Glutamatergic neuron (in vitro differentiated cells): ENCODE data around the gene WDR7. TPM values are rescaled to one million over a fixed set of nuclear protein-coding genes. Genes with fewer than 3 reads are reported as not detected.

ENCODE experiments used
- DNase-seq: peaks from one replicate; pipeline ENCODE4 v3.0.0; 2022
- H3K27ac Mint-ChIP-seq: one replicate; pipeline ENCODE4 v1.8.0; 2020; ENCODE audit warnings: mild to moderate bottlenecking, mixed read lengths, inconsistent platforms; ENCODE audit not compliant: unreplicated experiment
- H3K27me3 Mint-ChIP-seq: one replicate; pipeline ENCODE4 v1.8.0; 2020; ENCODE audit warnings: mild to moderate bottlenecking, moderate library complexity, mixed read lengths, inconsistent platforms; ENCODE audit not compliant: unreplicated experiment
- H3K36me3 Mint-ChIP-seq: one replicate; pipeline ENCODE4 v1.8.0; 2020; ENCODE audit warnings: mild to moderate bottlenecking, mixed read lengths, inconsistent platforms; ENCODE audit not compliant: unreplicated experiment
- H3K4me1 Mint-ChIP-seq: one replicate; pipeline ENCODE4 v1.8.0; 2020; ENCODE audit warnings: mild to moderate bottlenecking, low read depth, mixed read lengths, inconsistent platforms; ENCODE audit not compliant: unreplicated experiment
- H3K4me3 Mint-ChIP-seq: one replicate; pipeline ENCODE4 v1.8.0; 2020; ENCODE audit warnings: mild to moderate bottlenecking, mixed read lengths, inconsistent platforms; ENCODE audit not compliant: unreplicated experiment
- H3K9me3 Mint-ChIP-seq: one replicate; pipeline ENCODE4 v1.8.0; 2020; ENCODE audit warnings: mild to moderate bottlenecking, moderate library complexity, mixed read lengths, inconsistent platforms; ENCODE audit not compliant: unreplicated experiment
- CTCF ChIP-seq: fragments of 200-600 bp; sonication (generic); IDR thresholded peaks from one replicate; pipeline ENCODE4 v1.5.0; 2021; ENCODE audit not compliant: partially characterized antibody, unreplicated experiment
- total RNA-seq: library from RNA; stranded (reverse); fragmentation: NEBNext Ultra II Directional; extraction: Animal tissue kit (Norgen Biotek cat#: 25700); gene quantifications from one replicate; pipeline ENCODE4 v1.2.1, GENCODE V29; 2021; ENCODE audit not compliant: unreplicated experiment

WDR7 gene
- total RNA-seq, 1 donor from 2014 or later: 41.8 TPM

- H3K9me3 Mint-ChIP-seq: no peaks in the 10 kb centered on the region
- H3K27me3 Mint-ChIP-seq: no peaks in the 10 kb centered on the region
- H3K4me1 Mint-ChIP-seq: no peaks in the 10 kb centered on the region
- no peaks in the 10 kb centered on the region for H3K36me3 Mint-ChIP-seq
- H3K4me3 Mint-ChIP-seq: no peak overlapping the region
- DNase-seq: no peak
- H3K27ac Mint-ChIP-seq: no peak overlapping the region
- no peak for TF ChIP-seq CTCF
These were observed 144.2 kb downstream of the WDR7 start for GRCh38 chr18:56795381-56795780.

GRCh38 chr18:56799756-56800155 is 148.6 kb downstream of the WDR7 start:
- no peaks in the 10 kb centered on the region for H3K9me3 Mint-ChIP-seq
- no peak for TF ChIP-seq CTCF
- H3K27ac Mint-ChIP-seq: no peak overlapping the region
- no peak for DNase-seq
- no peaks in the 10 kb centered on the region for H3K36me3 Mint-ChIP-seq
- H3K4me3 Mint-ChIP-seq: no peak overlapping the region
- H3K4me1 Mint-ChIP-seq: no peaks in the 10 kb centered on the region
- no peaks in the 10 kb centered on the region for H3K27me3 Mint-ChIP-seq

- Mint-ChIP-seq H3K27me3 (peaks cover 3% of the 10 kb centered on the region), H3K4me1 (peaks cover 3% of the 10 kb centered on the region), H3K27ac (no peak overlapping the region), H3K36me3 (no peaks in the 10 kb centered on the region), H3K4me3 (no peak overlapping the region), H3K9me3 (no peaks in the 10 kb centered on the region)
- TF ChIP-seq CTCF: no peak
- no peak for DNase-seq
These were observed 151.9 kb downstream of the WDR7 start for GRCh38 chr18:56803051-56803450.

GRCh38 chr18:56804395-56804794 is 153.2 kb downstream of the WDR7 start:
- peaks cover 3% of the 10 kb centered on the region for H3K27me3 Mint-ChIP-seq
- H3K27ac Mint-ChIP-seq: no peak overlapping the region
- H3K4me3 Mint-ChIP-seq: no peak overlapping the region
- no peak for DNase-seq
- peaks cover 7% of the 10 kb centered on the region for H3K4me1 Mint-ChIP-seq
- H3K36me3 Mint-ChIP-seq: no peaks in the 10 kb centered on the region
- no peak for TF ChIP-seq CTCF
- no peaks in the 10 kb centered on the region for H3K9me3 Mint-ChIP-seq

- H3K27ac Mint-ChIP-seq: peak overlapping the region; percentile 79
- no peaks in the 10 kb centered on the region for H3K9me3 Mint-ChIP-seq
- no peaks in the 10 kb centered on the region for H3K36me3 Mint-ChIP-seq
- DNase-seq: peak; percentile 50
- no peak for TF ChIP-seq CTCF
- H3K4me1 Mint-ChIP-seq: peaks cover 9% of the 10 kb centered on the region
- H3K27me3 Mint-ChIP-seq: peaks cover 3% of the 10 kb centered on the region
- H3K4me3 Mint-ChIP-seq: peak overlapping the region; percentile 36
These were observed 156.7 kb downstream of the WDR7 start for GRCh38 chr18:56807901-56808300.
